SK-N-SH (cell line): Measurements from ENCODE around the gene OCIAD1.
"Not testable (repeated sequence)": the region's sequence is repeated elsewhere in the genome, so short reads cannot be mapped to it uniquely, and the experiment has no call there.

Experiments used
- EP300 ChIP-seq, 2 experiments: IDR thresholded peaks; 2 replicates each; pipeline versions ENCODE4 v1.4.0 to v1.6.1; 2012; ENCODE audit warnings: borderline replicate concordance in 1 of 2, low read depth in 1 of 2, low read length in 1 of 2
- GABPA ChIP-seq: IDR thresholded peaks from 2 replicates; pipeline ENCODE4 v1.4.0; 2012; ENCODE audit warnings: low read depth, mild to moderate bottlenecking
- POLR2AphosphoS5 ChIP-seq: IDR thresholded peaks from 2 replicates; pipeline ENCODE4 v1.6.1; 2012; ENCODE audit warnings: low read depth, low read length
- RAD21 ChIP-seq: IDR thresholded peaks from 2 replicates; pipeline ENCODE4 v1.6.1; 2012; ENCODE audit warnings: mild to moderate bottlenecking, low read length
- TAF1 ChIP-seq: IDR thresholded peaks from 2 replicates; pipeline ENCODE4 v1.6.1; 2012; ENCODE audit warnings: low read depth, mild to moderate bottlenecking, low read length, moderate library complexity, borderline replicate concordance
- TF ChIP-seq, protein P1 (sequence below): fragments of 200-600 bp; sonication (generic); IDR thresholded peaks from 2 replicates; pipeline ENCODE4 v1.6.1; 2017; ENCODE audit warnings: antibody characterized with exemption, mild to moderate bottlenecking, moderate library complexity
- TF ChIP-seq, protein P2 (sequence below): IDR thresholded peaks from 2 replicates; pipeline ENCODE4 v1.4.0; 2012; ENCODE audit warnings: low read depth

DNA sequence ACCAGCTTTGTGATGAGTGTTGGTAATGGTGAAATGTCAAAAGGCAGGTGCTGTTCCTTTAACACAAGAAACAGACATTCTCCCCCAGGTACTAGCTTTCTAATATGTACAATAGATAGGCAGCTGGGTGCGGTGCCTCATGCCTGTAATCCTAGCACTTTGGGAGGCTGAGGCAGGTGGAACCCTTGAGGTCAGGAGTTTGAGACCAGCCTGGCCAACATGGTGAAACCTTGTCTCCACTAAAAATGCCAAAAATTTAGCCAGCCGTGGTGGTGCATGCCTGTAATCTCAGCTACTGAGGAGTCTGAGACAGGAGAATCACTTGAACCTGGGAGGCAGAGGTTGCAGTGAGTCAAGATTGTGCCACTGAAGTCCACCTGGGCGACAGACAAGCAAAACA is 50.8 kb downstream of the OCIAD1 start:
- TF ChIP-seq, protein P1, sequence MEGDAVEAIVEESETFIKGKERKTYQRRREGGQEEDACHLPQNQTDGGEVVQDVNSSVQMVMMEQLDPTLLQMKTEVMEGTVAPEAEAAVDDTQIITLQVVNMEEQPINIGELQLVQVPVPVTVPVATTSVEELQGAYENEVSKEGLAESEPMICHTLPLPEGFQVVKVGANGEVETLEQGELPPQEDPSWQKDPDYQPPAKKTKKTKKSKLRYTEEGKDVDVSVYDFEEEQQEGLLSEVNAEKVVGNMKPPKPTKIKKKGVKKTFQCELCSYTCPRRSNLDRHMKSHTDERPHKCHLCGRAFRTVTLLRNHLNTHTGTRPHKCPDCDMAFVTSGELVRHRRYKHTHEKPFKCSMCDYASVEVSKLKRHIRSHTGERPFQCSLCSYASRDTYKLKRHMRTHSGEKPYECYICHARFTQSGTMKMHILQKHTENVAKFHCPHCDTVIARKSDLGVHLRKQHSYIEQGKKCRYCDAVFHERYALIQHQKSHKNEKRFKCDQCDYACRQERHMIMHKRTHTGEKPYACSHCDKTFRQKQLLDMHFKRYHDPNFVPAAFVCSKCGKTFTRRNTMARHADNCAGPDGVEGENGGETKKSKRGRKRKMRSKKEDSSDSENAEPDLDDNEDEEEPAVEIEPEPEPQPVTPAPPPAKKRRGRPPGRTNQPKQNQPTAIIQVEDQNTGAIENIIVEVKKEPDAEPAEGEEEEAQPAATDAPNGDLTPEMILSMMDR, result not testable (repeated sequence)
- not testable (repeated sequence) for TF ChIP-seq TAF1; EP300 (IDR thresholded peaks at IDR 0.05; ENCODE audit: borderline replicate concordance in 1 of 2, low read depth in 1 of 2, low read length in 1 of 2); POLR2AphosphoS5; GABPA; RAD21
- TF ChIP-seq, protein P2, sequence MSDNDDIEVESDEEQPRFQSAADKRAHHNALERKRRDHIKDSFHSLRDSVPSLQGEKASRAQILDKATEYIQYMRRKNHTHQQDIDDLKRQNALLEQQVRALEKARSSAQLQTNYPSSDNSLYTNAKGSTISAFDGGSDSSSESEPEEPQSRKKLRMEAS, result not testable (repeated sequence)
